Adrenal gland (tissue), 5 donors: ENCODE results near the gene PPIC.

Experiments
- POLR2A ChIP-seq, 2 donors: fragments of 450-650 bp; IDR thresholded peaks; one replicate each; pipeline ENCODE4 v1.6.1; 2017; ENCODE audit warnings: antibody characterized with exemption in 2 of 2, mild to moderate bottlenecking in 2 of 2, moderate library complexity in 1 of 2
- TF ChIP-seq, protein P1 (sequence below), 6 experiments: fragments of 450-650 bp in 4 of 6; fragments of 200-600 bp in 2 of 6; sonication (generic) in 1 of 6; IDR thresholded peaks; 1 replicate in 5 of 6; 2 replicates in 1 of 6; pipeline versions ENCODE4 v1.5.1 to v1.8.0; 2016 to 2021; ENCODE audit warnings: antibody characterized with exemption in 6 of 6, mild to moderate bottlenecking in 2 of 6, moderate library complexity in 1 of 6
- donor health status: DM: no; HTN: no; CAD: no.

DNA sequence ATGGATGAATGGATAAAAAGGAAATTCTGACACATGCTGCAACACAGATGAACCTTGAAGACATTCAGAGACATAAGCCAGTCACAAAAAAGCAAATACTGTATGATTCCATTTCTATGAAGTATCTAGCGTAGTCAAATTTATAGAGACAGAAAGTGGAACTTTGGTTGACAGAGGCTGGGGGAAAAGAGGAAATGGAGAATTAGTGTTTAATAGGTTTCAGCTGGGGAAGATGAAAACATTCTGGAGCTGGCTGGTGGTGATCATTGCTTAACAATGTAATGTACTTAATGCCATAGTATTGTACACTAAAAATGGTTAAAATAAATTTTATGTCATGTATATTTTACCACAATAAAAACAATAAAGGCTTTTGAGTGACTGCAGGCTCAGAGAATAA, 24.2 kb downstream of the PPIC start:
- no peak for TF ChIP-seq POLR2A (IDR thresholded peaks at IDR 0.05)
- TF ChIP-seq, protein P1, sequence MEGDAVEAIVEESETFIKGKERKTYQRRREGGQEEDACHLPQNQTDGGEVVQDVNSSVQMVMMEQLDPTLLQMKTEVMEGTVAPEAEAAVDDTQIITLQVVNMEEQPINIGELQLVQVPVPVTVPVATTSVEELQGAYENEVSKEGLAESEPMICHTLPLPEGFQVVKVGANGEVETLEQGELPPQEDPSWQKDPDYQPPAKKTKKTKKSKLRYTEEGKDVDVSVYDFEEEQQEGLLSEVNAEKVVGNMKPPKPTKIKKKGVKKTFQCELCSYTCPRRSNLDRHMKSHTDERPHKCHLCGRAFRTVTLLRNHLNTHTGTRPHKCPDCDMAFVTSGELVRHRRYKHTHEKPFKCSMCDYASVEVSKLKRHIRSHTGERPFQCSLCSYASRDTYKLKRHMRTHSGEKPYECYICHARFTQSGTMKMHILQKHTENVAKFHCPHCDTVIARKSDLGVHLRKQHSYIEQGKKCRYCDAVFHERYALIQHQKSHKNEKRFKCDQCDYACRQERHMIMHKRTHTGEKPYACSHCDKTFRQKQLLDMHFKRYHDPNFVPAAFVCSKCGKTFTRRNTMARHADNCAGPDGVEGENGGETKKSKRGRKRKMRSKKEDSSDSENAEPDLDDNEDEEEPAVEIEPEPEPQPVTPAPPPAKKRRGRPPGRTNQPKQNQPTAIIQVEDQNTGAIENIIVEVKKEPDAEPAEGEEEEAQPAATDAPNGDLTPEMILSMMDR (IDR thresholded peaks at IDR 0.05) = no peak
